ENCODE measurements around the gene BEX4. TPM values are rescaled to one million over a fixed set of nuclear protein-coding genes. Genes with fewer than 3 reads are reported as not detected.
A peak's percentile ranks its signal among the peaks of the same experiment; 100 is the strongest.
"Not testable (repeated sequence)": the region's sequence is repeated elsewhere in the genome, so short reads cannot be mapped to it uniquely, and the experiment has no call there.

The BEX4 gene
- total RNA-seq, 2 experiments from 2014 or later: 21.6 to 24.6 TPM

GRCh38 chrX:103215425-103215991, 600 bp downstream of the BEX4 start:
- DNase-seq: peak; percentile 24

GRCh38 chrX:103220511-103221323, 5.8 kb downstream of the BEX4 start:
- Mint-ChIP-seq H3K4me3 (no peak overlapping the region), H3K27ac (no peak overlapping the region), H3K36me3 (peaks cover 10% of the 10 kb centered on the region), H3K9me3 (no peaks in the 10 kb centered on the region), H3K27me3 (peaks cover 13% of the 10 kb centered on the region), H3K4me1 (peaks cover 12% of the 10 kb centered on the region)
- no peak for DNase-seq

More at GRCh38 chrX:103215425-103215991, 600 bp downstream of the BEX4 start:
- Mint-ChIP-seq H3K27ac (peak overlapping the region; percentile 79), H3K9me3 (no peaks in the 10 kb centered on the region), H3K4me3 (peak overlapping the region; percentile 80), H3K36me3 (peaks cover 10% of the 10 kb centered on the region), H3K4me1 (peaks cover 15% of the 10 kb centered on the region), H3K27me3 (no peaks in the 10 kb centered on the region)

- peak overlapping the region; percentile 35 for H3K27ac Mint-ChIP-seq
- DNase-seq: not testable (repeated sequence)
Measured at GRCh38 chrX:103225918-103226317, 11.0 kb downstream of the BEX4 start.

GRCh38 chrX:103233263-103233662, 18.4 kb downstream of the BEX4 start:
- Mint-ChIP-seq H3K9me3 (no peaks in the 10 kb centered on the region), H3K4me1 (no peaks in the 10 kb centered on the region), H3K27me3 (no peaks in the 10 kb centered on the region), H3K27ac (no peak overlapping the region), H3K36me3 (no peaks in the 10 kb centered on the region), H3K4me3 (no peak overlapping the region)
- no peak for DNase-seq

More at GRCh38 chrX:103225918-103226317, 11.0 kb downstream of the BEX4 start:
- not testable (repeated sequence) for H3K36me3 Mint-ChIP-seq, H3K4me1 Mint-ChIP-seq, H3K9me3 Mint-ChIP-seq, H3K4me3 Mint-ChIP-seq
- peaks cover 13% of the 10 kb centered on the region for H3K27me3 Mint-ChIP-seq

- H3K36me3 Mint-ChIP-seq: no peaks in the 10 kb centered on the region
- no peak overlapping the region for H3K4me3 Mint-ChIP-seq
- no peak for DNase-seq
- H3K9me3 Mint-ChIP-seq: no peaks in the 10 kb centered on the region
- no peaks in the 10 kb centered on the region for H3K4me1 Mint-ChIP-seq
- H3K27me3 Mint-ChIP-seq: no peaks in the 10 kb centered on the region
- H3K27ac Mint-ChIP-seq: no peak overlapping the region
Measured at GRCh38 chrX:103234869-103235268, 20.0 kb downstream of the BEX4 start.

GRCh38 chrX:103235608-103236007, 20.7 kb downstream of the BEX4 start:
- not testable (repeated sequence) for H3K9me3 Mint-ChIP-seq, H3K27ac Mint-ChIP-seq, H3K36me3 Mint-ChIP-seq, H3K4me3 Mint-ChIP-seq, H3K4me1 Mint-ChIP-seq, H3K27me3 Mint-ChIP-seq, DNase-seq

- Mint-ChIP-seq H3K9me3 (no peaks in the 10 kb centered on the region), H3K27me3 (no peaks in the 10 kb centered on the region), H3K27ac (no peak overlapping the region), H3K4me3 (no peak overlapping the region), H3K4me1 (no peaks in the 10 kb centered on the region), H3K36me3 (no peaks in the 10 kb centered on the region)
- no peak for DNase-seq
Measured at GRCh38 chrX:103236296-103236695, 21.4 kb downstream of the BEX4 start.

- Mint-ChIP-seq H3K27ac (no peak overlapping the region), H3K9me3 (no peaks in the 10 kb centered on the region), H3K4me1 (no peaks in the 10 kb centered on the region), H3K27me3 (no peaks in the 10 kb centered on the region), H3K36me3 (no peaks in the 10 kb centered on the region), H3K4me3 (no peak overlapping the region)
- DNase-seq: no peak
Measured at GRCh38 chrX:103240155-103240554, 25.2 kb downstream of the BEX4 start.

GRCh38 chrX:103248553-103248952, 33.6 kb downstream of the BEX4 start:
- Mint-ChIP-seq H3K4me1 (peaks cover 9% of the 10 kb centered on the region), H3K9me3 (no peaks in the 10 kb centered on the region), H3K4me3 (no peak overlapping the region), H3K36me3 (peaks cover under 1% of the 10 kb centered on the region), H3K27ac (no peak overlapping the region), H3K27me3 (no peaks in the 10 kb centered on the region)
- DNase-seq: no peak

GRCh38 chrX:103249805-103250204, 34.9 kb downstream of the BEX4 start:
- no peaks in the 10 kb centered on the region for H3K9me3 Mint-ChIP-seq
- no peak overlapping the region for H3K27ac Mint-ChIP-seq
- no peak overlapping the region for H3K4me3 Mint-ChIP-seq
- DNase-seq: no peak
- H3K27me3 Mint-ChIP-seq: no peaks in the 10 kb centered on the region
- H3K4me1 Mint-ChIP-seq: peaks cover 12% of the 10 kb centered on the region
- peaks cover 11% of the 10 kb centered on the region for H3K36me3 Mint-ChIP-seq

- H3K27ac Mint-ChIP-seq: no peak overlapping the region
- H3K27me3 Mint-ChIP-seq: no peaks in the 10 kb centered on the region
- peaks cover 11% of the 10 kb centered on the region for H3K36me3 Mint-ChIP-seq
- H3K4me3 Mint-ChIP-seq: no peak overlapping the region
- no peak for DNase-seq
- H3K9me3 Mint-ChIP-seq: no peaks in the 10 kb centered on the region
- H3K4me1 Mint-ChIP-seq: peaks cover 15% of the 10 kb centered on the region
Measured at GRCh38 chrX:103250977-103251376, 36.1 kb downstream of the BEX4 start.

- DNase-seq: no peak
- peaks cover 11% of the 10 kb centered on the region for H3K36me3 Mint-ChIP-seq
- H3K27me3 Mint-ChIP-seq: no peaks in the 10 kb centered on the region
- peak overlapping the region; percentile 94 for H3K4me3 Mint-ChIP-seq
- H3K9me3 Mint-ChIP-seq: no peaks in the 10 kb centered on the region
- peak overlapping the region; percentile 96 for H3K27ac Mint-ChIP-seq
- peaks cover 15% of the 10 kb centered on the region for H3K4me1 Mint-ChIP-seq
Measured at GRCh38 chrX:103253608-103254007, 38.7 kb downstream of the BEX4 start.

GRCh38 chrX:103254171-103254824, 39.4 kb downstream of the BEX4 start:
- Mint-ChIP-seq H3K9me3 (no peaks in the 10 kb centered on the region), H3K36me3 (peaks cover 11% of the 10 kb centered on the region), H3K27ac (peak overlapping the region; percentile 96), H3K4me1 (peaks cover 15% of the 10 kb centered on the region), H3K4me3 (peak overlapping the region; percentile 94), H3K27me3 (no peaks in the 10 kb centered on the region)
- DNase-seq: peak; percentile 41

- Mint-ChIP-seq H3K4me1 (peaks cover 15% of the 10 kb centered on the region), H3K4me3 (peak within 1 kb of the TSS; percentile 94), H3K36me3 (peaks cover 11% of the 10 kb centered on the region), H3K27me3 (no peaks in the 10 kb centered on the region), H3K27ac (peak within 1 kb of the TSS; percentile 96), H3K9me3 (no peaks in the 10 kb centered on the region)
- DNase-seq: peak; percentile 61
Measured at GRCh38 chrX:103254921-103255493, 40.1 kb downstream of the BEX4 start, which contains the start of gene TCEAL8. TSS of gene TCEAL8 (minus strand) at chrX:103255155. CDS start at chrX:103253979, 1,176 bp downstream.

GRCh38 chrX:103256651-103257050, 41.7 kb downstream of the BEX4 start:
- no peak for DNase-seq
- H3K36me3 Mint-ChIP-seq: peaks cover 11% of the 10 kb centered on the region
- no peak overlapping the region for H3K27ac Mint-ChIP-seq
- no peak overlapping the region for H3K4me3 Mint-ChIP-seq
- peaks cover 15% of the 10 kb centered on the region for H3K4me1 Mint-ChIP-seq
- no peaks in the 10 kb centered on the region for H3K27me3 Mint-ChIP-seq
- H3K9me3 Mint-ChIP-seq: no peaks in the 10 kb centered on the region
